HT-29 (cell line): Measurements from ENCODE around the gene SIVA1. TPM values are rescaled to one million over a fixed set of nuclear protein-coding genes. Genes with fewer than 3 reads are reported as not detected.
"Not testable (repeated sequence)": the region's sequence is repeated elsewhere in the genome, so short reads cannot be mapped to it uniquely, and the experiment has no call there.

Experiments used
- DNase-seq: peaks from one replicate; pipeline ENCODE4 v3.0.0-alpha.2; 2015; ENCODE audit warnings: low spot score
- total RNA-seq: library from RNA; depleted of rRNA; stranded (reverse); fragments of >200 nt; shearing (Covaris generic); gene quantifications from 2 replicates; pipeline ENCODE4 v1.2.3, GENCODE V29; 2014

Gene SIVA1
- total RNA-seq, 1 experiment from 2014 or later, result 243 TPM

- no peak for DNase-seq
These were observed 33.6 kb upstream of the SIVA1 start for GRCh38 chr14:104719343-104719742.

DNA sequence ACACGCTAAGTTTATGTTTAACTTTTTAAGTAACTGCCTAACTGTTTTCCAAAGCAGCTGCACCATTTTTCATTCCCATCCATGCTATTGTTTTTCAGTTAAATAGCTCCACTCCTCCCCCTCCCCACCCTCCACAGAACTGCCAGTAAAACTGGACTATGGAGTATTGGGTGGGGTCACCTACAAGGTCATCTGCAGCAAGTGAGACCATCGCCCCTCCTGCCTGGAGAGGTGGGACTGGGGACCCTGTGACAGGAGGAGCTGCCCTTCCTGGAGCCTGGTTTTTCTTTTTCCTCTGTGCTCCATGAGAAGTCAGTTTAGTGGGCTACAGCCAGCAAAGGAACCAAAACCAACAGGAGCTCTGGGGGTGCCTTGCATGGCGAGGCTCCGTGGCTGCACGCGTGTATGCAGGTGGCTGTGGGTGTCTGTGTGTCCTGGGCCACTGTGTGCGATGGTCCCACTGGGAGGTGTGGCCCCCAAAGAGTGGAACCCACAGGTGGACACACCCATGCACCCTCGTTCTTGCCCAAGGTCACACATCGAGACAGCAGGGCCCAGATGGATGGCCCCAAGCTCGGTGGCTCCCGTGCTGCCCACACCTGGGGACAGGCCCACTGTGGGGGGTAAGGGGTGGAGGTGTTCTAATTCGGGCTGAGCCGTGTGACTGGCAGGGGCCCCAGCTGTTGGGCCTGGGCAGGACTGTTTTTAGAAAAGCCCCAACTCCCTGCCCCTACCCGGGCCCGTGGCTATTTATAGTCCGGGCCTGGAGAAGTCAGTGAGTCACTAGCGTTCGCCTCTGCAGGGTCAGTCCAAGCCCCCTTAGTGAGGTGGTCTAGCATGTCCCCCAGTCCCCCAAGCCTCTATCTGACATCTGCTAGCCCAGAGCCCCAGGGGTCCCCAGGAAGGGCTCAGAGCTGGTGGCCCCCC is 31.2 kb upstream of the SIVA1 start:
- no peak for DNase-seq

DNA sequence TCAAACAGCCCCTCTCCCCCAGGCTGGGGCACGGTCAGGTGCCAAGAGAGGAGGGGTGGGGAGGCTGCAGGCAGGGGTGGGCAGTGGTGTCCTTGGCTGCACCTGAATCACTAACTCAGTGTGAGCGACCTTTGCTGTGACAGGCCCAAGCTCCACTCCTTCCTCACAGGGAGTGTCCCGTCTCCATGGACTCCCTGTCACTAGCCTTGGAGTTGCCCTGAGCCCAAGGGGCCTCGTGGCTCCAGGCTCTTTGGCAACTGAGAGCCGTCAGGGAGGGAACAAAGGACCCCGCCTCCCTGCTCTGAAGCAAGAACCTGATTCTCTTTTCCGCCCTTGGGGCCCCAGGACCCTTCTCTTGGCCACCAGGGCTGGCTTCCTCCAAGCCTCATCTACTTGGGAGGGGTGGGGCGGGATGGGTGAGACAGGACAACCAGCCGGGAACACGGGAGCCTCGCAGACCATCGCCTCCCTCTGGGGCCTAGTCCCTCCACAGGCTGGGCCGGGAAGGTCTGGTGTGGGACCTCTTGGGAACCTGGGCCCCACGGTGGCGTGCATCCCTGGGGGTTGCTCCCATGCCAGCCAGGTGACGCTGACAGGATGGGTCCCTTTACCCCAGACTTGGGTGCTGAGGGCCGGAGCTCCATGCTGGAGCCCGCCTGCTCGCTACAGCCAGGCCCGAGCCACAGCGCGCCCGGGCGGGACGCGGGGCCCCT is 29.9 kb upstream of the SIVA1 start:
- peak; percentile 28 for DNase-seq

DNA sequence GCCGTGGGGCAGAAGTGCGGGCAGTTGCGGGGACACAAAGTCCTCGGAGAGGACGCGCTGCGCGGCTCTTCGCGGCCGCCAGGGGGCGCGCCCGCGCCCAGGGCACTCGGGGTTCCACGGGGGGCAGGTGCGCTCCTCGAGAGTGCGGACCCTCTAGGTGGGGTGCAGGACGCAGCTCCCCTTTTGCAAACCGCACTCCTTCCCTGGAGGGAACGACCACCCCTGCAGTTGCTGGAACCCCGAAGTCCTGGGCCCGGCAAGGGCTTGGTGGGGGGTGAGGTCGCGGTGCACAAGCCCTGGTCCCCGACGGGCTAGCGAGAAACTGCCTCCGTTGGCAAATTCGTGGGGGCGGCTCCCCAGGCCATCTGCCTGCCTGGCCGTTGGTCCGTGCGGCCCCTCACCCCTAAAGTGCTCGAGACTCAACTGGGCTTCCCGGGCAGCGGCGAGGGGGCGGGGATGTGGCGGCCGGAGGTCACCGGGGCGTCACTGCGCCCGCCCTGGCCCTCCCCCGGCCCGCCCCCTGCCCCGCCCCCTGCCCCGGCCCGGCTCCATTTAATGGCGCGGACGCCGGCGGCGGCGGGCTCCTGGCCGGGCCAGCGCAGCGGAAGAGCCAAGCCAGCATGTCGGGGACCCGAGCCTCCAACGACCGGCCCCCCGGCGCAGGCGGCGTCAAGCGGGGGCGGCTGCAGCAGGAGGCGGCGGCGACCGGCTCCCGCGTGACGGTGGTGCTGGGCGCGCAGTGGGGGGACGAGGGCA is 29.1 kb upstream of the SIVA1 start, which contains the start of gene ADSS1:
TSS of gene ADSS1 (plus strand) at position 579 of the 756 bp plus-strand sequence. CDS start at position 621, 42 bp downstream.
- peak; percentile 44 for DNase-seq

- peak; percentile 18 for DNase-seq
These were observed 28.5 kb upstream of the SIVA1 start for GRCh38 chr14:104724407-104724980.

DNA sequence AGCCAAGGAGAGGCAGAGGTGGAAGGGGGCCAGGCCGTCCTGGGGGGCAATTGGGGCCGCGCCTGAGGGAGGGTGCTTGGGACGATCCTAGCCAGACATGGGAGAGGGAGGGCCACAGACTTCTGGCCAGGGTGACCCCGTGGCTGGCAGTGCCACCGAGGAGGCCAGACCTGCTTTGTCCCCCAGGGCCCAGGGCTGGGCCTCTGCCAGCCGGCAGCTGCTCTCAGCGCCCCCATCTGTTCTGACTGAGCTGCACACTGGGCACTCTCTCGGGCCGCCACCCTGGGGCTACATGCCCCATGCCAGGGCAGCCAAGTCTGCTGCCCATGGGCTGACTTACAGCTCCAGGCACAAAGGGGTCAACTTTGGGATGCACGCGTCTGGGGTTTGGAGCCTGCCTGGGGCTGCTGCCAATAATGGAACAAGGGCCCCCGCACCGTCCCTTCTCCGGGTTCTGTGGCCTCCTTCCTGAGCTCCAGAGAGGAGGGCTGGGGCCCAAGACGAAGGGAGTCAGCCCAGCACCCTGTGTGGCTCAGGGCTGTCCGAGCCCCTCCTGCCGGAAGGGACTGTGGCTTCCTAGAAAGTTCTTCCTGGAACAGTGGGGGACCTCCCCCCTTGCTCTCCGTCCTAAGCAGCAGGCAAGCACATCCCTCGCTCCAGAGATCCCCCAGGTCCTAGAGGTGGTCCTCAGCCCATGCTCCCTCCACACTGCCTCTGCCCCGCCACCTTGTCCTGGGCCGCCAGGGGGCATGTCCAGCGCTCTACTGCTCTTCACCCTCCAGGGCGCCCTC is 27.8 kb upstream of the SIVA1 start:
- peak; percentile 41 for DNase-seq

DNA sequence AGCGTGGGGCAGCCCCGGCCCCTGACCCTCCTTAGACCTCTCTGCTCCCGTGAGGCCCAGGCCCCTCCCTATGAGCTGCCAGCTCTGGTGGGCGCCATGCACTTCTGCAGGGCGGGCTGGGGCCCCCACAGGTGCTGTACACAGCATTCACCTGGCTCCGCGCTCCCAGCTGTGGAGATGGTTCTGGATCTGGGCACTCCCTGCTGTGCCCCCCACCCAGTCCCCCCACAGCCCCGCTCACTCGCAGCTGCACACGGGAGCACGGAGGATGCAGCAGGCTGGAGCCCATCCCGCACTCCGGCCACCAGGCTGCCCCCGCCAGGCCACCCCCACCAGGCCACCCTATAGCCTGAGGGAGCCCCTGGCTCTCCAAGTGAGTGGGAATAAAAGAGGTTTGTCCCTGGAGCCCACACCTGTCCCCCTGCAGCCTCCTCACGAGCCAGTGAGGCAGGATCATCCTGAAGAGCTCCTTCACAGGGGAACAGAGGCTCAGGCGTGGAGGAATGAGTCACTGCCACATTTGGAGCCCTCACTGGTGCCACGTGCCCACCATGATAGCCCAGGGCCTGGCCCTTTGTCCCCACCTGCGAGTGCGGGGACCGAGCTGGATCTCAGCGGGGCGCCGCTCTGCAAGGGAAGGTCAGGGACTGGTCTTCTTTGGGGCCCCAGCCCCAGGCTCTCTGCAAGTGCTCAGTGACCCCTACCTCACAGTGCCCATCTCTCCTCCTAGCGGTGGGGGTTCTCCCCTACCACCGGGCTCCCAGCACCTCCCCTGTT is 27.0 kb upstream of the SIVA1 start:
- no peak for DNase-seq

GRCh38 chr14:104726600-104727451 is 26.1 kb upstream of the SIVA1 start:
- DNase-seq, result peak; percentile 37

DNA sequence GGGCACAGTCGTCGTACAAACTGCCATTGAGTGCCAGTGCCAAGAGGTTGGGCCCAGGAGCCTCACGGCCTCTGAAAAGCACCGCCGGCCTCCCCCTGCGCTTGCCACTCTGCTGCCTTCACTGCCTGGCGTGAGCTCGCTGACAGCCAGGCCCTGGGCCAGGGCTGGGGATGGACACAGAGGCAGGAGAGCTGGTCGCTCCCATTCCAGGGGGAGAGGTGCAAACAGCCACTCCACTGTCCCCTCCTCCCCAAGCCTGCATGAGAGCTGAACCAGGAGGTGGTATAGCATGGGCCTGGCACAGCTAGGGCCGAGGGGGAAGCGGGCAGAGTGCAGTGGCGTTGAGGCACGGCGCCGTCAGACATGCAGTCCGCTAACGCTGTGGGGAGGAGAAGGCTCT is 24.3 kb upstream of the SIVA1 start:
- no peak for DNase-seq

DNA sequence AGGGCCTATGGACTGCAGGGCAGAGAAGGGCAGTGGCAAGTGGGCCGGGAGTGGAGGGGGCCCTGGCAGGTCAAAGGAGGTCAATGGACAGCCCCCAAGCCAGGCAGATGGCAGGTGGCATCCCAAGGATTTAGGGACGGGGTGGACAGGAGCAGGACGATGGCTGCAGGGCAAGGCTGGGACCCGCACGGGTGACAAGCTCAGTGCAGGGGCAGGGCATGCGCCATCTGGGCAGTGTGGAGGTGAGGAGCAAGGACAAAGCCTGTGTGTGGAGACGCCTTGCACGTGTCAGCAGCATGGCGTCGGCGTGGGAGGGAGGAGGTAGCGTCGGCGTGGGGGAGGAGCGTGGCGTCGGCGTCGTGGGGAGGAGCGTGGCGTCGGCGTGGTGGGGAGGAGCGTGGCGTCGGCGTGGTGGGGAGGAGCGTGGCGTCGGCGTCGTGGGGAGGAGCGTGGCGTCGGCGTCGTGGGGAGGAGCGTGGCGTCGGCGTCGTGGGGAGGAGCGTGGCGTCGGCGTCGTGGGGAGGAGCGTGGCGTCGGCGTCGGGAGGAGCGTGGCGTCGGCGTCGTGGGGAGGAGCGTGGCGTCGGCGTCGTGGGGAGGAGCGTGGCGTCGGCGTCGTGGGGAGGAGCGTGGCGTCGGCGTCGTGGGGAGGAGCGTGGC is 23.6 kb upstream of the SIVA1 start:
- not testable (repeated sequence) for DNase-seq

- no peak for DNase-seq
These were observed 23.1 kb upstream of the SIVA1 start for GRCh38 chr14:104729835-104730181.

DNA sequence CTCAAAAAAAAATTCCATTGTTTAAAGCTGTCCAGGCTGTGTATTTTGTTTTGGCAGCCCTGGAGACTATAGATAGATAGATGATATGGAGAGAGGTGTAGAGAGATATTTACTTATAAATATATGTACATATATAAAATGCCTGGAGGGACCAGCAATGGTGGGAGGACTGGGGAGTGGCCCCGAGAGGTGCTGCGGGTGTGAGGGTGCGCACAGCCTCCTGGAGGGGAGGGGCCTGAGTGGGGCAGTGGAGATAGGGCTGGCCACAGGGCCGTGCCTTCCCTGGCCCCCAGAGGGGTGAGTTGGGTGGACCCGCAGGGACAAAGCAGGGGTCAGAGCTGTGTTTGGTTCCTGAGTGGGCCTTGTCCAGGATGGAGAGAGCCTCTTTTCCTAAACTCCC is 22.5 kb upstream of the SIVA1 start:
- no peak for DNase-seq

DNA sequence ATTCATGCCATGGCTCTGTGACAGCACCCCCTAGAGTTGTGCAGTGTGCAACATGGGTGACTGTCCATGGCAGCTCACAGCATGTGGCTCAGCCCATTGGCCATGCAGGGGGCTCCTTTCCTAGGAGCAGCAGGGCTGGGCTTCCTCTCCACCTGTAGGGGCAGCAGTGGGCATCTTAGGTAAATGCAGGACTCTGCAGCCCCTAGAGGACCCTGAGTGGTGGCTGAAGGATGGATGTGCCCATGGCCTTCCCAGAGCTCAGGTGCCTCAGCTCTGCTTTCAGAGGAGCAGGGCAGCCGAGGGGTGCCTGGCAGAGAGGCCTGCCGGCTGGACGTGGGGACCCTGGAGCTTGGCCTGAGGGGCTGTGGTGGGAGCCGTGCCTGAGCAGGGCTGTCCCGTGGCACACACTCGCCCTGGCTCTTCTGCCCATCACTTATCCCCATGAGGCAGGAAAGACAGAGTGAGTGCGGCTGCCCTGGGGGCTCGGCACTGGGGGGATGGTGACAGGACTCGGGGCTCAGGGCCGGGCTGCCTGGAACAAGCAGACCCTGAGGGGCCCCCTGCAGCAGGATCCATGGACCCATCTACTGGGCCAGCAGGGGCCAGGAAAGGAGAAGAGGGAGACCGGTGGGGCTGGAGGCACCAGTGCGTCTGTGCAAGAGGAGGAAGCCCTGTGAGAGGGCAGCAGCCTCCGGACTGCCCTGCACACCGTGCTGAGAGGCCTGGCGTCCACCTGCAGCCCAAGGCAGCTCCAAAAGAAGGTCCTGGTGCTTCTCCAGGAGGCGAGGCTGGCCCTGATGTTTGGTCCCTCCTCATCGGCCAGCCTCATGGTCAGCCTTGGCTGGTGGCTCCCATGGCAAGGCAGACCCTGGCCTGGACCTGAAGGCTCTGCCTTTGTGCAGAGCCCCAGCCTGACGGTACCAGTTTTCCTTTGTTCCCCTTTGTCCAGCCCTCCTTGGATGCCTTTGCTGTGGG is 21.3 kb upstream of the SIVA1 start:
- no peak for DNase-seq

DNA sequence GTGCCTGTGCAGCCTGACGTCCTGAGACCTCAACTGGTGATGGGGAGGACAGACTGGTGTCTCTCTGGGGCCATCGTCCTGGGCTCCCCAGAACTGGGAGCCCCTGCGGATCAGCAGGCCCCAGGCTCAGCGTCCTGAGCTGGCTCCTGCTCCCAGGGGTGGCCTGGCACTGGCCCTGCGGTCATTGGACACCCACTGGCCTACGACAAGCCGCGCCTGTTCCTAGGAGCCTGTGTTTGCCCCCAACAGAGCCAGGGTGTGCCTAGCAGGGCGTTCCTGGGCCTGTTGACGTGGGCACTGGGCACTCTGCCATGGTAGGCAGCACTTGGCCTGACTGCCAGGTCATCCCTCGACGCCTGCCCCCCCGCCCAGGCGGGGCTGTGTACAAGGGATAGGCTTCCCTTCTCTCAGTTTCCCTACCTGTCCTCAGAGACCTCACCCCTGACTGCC is 20.6 kb upstream of the SIVA1 start:
- peak; percentile 42 for DNase-seq

DNA sequence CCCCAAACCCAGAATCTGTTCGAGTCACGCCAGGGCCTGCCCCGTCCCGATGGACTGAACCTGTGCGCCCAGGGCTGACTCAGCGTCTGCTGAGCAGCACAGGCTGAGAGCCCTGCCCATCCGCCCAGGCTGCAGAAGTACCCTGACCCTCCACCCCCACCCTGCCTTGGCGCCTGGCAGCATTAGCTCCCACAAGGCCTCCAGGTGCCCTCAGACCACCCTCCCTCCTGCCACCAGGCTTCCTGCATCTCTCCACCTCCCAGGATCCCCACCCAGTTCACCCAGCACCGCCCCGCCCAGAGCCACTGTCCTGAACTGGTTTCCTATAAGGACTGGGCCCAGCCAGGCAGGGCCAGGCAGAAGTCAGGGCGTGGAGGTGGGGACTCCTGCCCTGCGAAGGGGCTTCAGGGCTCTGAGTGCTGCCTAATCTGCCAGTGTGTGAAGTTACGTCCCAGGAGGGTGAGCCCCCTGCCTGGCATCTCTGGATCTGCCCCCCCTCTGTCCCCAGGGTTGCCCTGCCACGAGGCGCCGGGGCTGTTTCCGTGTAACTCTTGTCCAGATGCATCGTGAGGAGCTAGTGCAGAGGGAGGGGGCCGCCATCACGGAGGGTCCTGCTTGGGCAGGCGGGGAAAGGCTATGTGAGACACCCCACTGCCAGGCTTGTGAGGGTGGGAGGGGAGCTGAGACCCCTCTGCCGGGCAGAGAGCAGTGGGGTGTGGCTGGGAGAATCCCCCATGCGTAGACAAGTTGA is 19.8 kb upstream of the SIVA1 start:
- peak; percentile 49 for DNase-seq

DNA sequence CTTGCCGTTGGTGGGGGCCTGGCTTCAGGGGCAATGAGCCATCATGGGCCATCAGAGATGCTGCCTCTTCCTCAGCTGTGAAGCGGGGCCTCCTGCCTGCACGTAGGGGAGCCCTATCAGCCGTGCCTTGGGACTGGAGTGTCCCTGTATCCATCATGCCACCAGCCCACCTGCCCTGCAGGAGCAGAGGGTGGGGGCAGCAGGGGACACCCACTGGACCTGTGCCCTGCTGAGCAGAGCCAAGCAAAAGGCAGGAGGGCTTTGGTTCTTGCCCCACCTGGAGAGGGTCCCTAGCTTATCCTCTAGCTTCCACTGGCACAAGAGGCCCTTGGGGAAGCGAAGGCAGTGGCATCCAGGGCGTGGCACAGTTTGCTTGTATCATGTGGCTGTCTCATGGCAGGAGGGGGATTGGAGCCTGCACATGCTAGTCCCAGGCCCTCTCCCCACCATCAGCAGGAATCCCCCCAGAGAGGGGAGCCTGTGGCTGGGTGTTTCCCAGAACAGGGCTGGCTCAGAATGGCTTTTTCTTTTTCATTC is 18.8 kb upstream of the SIVA1 start:
- DNase-seq, result no peak
